GM18909 (cell line): ENCODE results near the gene TMEM115.

Experiments used
- ATAC-seq: cut with Tn5 transposase; IDR thresholded peaks from one replicate; pipeline ENCODE4 v1.9.1; 2021; ENCODE audit warnings: mild to moderate bottlenecking; ENCODE audit not compliant: unreplicated experiment, poor library complexity

Gene TMEM115

DNA sequence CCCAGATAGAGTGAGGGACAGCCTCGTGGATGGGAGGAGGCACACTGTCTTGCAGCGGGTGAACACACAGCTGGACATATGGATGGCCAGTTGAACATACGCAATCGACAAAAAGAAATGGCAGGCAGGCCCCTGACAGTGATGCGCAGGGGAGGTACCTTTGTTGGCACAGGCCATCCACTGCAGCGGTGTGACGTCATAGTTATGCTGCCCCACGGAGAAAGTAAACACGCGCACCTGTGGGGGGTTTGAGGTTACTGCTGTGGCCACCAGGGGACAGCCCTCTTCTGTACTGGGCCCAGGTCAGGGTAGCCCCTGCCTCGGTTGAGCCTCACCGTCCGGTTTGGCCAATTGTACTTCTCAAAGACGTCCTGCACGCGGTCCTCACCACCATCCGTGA lies 19.4 kb upstream of the TMEM115 start:
- no peak for ATAC-seq

- no peak for ATAC-seq
Observed at GRCh38 chr3:50378024-50378423, 18.7 kb upstream of the TMEM115 start.

DNA sequence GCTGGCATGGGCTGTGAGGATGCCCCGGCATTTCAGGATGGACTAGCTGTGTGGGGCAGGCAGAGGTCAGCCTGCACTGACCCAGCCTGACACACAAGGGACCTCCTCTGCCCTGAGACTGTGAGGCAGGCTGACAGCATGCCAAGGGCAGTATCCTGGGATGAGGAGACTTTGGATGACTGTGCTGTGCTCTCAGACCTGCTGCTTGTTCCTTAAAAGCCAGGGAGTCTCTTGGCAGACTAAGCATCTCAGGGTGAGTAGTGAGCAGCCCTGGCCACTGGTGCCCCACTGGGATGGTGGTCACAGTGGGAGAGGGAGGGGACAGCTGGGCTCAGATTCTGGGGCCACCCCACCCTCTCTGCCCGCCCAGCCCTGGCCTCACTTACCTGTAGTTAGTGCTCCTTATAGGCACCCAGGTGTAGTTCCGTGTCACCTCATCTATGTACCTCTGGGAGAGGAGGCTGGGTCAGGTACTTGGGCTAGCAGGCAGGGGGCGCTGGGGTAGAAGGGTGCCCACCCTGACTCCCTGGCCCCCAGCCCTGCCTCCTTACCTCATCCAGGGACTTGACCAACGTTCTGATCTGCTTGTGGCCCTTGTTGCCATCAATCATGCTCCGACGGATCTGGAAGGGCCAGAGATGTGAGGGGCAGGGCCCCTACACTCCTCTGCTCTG lies 16.1 kb upstream of the TMEM115 start:
- no peak for ATAC-seq

DNA sequence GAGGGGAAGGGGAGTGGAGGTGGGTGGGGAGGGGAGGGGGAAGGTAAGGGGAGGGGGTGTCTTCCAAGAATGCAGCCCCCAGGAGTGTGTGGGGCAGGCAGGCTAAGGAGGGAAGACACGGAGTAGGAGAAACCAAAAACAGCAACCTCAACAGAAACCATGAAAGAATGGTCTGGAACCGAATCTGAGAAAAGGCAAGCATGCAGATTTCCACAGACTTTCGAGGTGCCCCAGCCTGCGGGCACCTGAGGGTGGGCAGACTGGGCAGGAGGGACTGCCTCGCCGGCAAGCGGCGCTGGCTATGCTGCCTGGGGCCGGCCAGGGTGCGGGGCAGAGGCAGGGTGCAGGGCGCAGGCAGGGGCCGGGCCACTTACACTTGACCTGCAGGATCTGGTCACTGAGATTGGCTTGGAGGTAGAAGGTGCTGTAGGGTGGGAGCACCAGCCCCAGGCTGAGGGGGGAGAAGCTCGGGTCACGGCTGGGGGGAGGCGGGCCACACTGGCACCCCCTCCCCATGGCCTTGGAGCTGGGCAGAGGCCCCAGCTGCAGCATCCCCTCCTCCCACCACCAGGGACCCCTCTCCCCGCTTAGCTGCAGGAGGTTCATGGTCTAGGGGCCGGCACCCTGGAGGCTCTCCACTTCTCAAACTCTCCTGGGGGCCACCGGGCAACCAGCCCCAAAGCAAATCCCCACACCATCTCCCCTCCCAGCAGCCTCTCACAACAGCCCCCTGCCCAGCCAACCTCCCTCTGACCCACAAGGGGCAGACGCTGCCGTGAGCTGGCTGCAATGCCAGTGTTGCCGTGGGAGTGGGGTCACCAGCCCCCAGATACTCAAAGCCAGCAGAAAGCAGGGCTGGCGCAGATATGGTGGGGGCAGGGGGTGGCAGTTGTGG lies 15.3 kb upstream of the TMEM115 start:
- ATAC-seq, result no peak

DNA sequence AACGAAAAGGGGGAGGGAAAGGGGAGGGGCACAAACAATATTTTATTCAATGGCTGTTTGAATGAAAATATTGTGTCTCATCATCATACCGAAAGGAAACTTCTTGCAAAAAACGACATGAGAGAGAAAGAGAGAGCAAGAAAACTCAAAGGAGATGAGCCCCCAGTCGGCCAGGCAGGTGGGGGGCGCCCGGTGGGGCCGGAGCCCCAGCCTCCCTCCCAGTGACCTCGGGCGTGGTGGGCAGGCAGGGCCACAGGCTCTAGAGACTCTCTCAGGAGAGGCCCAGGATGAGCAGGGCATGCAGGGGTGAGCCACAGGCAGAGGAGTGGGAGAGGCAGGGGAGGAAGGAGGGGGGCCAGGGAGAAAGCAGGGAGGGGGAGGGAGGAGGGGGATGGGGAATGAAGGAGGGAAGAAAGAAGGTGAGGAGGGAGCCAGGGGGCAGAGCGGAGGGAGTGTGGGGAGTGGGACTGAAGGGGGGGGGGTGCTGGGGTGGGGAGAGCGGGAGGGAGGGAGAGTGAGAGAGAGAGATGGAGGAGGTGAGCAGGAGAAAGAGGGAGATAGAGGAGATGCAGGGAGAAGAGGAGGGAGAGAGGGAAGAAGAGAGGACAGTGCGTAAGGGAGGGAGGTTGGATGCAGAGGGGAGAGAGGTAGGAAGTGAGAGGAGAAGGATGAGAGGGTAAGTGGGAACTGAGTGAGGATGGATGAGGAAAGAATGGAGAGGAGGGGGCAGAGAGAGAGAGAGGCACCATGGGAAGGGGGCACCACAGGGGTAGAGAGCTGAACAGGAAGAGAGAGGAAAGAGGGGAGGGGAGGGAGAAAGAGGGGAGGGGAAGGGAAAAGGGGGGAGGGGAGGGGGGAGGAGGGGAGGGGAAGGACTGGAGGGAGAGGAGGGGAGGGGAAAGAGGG lies 14.1 kb upstream of the TMEM115 start:
- ATAC-seq, result no peak

GRCh38 chr3:50372349-50372748 lies 13.0 kb upstream of the TMEM115 start:
- no peak for ATAC-seq

DNA sequence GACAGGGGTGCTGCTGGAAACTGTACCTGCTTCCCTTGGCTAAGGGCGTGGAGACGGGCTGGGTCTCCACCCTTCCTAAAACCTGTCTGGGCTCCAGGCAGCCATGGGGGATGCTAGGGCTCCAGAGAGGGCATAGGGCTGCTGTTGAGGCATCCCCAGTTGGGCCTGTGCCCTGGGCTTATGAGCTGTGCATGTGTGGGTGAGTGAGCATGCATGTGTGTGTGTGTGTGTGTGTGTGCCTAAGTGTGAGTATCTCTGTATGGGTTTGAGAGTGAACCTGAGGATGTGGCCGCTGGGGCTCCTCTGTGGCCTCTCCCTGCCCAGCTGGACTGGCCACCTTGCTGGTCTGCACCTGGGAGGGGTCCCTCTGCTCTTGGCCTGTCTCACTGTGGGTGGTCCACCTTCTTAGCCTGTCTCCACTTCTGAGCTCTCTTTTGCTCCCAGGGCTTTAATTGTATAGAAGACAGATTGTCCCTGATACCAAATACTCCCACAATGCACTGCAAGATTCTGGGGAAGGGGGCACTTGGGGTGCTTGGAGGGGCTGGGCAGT lies 11.9 kb upstream of the TMEM115 start:
- ATAC-seq, result no peak

GRCh38 chr3:50370594-50370993 lies 11.3 kb upstream of the TMEM115 start:
- no peak for ATAC-seq

DNA sequence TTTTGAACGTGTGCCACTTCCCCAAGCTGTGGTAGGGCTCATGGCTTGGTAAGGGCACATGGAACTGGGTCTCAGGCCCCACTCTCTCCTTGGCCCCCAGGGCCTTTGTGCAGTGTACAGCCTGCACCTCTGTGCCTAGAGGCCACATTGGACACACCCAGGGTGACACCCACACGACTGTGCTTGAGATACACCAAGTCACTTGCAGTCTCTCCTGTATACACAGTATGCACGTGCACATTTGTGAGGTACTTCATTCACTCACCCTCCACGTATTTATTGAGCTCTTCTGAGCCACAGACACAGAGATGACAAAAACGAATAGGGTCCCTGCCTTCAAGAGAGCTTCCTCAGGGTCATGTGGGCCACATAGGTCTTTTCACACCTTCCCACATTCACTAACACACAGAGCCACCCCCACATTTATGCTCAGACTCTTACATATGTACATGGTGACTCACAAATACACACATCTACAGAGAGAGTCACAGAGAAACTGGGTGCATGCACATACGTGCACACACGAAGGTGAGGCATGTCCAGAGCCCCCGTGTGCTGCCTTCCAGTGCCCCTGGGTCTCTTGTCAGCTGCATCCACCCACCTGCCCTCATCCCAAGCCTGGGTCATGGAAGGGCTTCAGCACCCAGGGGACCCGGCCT lies 9.8 kb upstream of the TMEM115 start:
- ATAC-seq, result no peak

- ATAC-seq, result no peak
Observed at GRCh38 chr3:50365842-50366220, 6.5 kb upstream of the TMEM115 start.

DNA sequence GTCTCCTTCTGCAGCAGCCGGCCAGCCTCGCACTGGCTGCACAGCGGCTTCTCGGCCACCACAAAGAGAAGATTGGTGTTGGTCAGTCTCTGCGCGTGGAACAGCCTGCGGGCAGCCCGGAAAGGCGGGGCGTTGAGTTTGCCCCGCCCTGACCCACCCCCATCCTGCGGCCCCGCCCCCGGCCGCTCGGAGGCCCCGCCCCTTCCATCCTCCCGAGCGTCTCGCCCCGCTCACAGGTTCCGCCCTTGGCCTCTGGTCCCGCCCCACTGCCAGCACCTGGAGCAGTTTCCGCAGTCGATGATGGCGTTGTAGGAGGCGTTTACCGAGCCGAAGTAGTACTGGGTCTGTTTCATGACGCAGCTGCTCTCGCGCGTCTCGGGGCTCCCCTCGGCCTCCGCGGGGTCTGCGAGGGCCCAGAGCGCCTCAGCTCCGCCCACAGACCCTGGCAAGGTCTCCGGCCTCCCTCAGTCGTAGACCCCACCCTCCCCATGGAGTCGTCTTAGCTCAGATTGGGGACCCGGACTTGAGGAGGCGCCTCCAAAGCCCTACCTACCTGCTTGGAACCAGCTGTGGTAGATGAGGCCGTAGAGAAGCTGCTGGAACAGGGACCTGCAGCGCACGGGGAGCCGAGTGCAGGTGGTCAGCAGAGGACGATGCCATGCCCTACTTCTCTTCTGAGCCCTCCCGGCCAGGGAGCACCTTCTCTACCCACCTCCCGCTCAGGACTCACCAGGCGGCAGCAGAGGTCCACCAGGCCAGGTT lies 5.9 kb upstream of the TMEM115 start:
- ATAC-seq, result peak; percentile 86

DNA sequence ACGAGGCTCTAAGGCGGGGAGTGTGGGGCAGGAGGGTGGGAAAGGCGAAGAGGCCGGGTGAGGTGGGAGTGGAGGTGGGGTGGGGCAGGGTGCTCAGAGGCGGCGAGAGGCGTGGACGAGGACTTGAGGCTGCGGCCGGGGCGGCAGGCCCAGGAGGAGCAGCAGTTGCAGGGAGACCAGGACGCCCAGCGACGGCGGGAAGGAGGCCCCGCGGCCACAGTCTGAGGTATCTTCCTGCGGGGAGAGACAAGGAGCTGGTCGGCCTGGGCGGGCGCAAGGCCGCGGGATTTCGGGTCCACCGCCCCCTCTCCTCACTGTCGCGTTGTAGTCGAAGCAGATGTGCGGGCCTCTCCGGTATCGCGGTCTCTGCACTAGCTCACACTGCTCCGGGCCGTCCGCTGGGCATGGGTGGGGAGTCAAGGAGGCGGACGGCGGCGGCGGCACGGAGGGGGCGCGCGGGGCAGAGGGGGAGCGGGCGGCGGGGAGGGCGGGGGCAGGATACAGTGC lies 5.3 kb upstream of the TMEM115 start:
- ATAC-seq, result no peak

DNA sequence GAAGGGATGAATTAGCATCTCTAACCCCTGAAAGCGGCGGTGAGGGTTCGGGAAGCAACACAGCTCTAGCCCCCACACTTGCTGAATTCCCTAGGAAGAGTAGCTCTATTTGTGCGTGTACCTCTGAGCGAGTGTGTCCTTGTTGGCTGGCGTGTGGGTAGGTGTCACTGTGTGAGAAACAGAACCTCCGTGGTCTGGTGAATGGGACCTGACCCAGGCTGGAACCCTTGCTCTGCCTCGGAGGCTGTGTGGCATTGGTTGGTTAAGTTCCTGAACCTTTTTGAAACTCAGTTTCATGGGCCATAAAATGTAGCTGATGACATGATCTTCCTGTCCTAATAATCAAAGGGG lies 414 bp upstream of the TMEM115 start:
- peak; percentile 19 for ATAC-seq

DNA sequence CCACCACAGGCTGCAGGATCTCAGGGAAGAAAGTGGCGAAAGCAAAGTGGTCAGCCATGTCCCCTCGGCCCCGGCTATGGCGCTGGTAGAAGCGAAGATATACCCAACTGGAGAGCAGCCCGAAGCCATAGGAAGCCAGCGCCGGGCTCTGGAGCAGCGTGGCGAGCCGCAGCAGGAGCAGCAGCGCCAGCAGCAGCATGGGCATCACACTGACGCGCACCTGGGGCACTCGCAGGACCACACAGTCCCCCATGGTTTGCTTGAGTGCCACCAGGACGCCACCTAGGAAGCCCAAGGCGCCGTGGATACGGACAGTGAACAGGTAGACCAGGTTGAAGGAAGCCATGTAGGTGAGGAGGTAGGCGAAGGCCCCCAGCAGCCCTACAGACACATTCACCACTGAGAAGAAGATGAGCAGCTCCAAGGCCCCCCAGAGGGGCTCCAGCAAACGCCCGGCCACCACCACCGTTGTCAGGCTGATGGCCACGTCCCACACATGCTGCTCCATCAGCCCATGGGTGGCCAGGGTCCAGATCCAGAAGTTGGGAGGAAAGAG lies 888 bp downstream of the TMEM115 start:
- ATAC-seq, result no peak

- no peak for ATAC-seq
Observed at GRCh38 chr3:50357481-50357880, 1.8 kb downstream of the TMEM115 start.

DNA sequence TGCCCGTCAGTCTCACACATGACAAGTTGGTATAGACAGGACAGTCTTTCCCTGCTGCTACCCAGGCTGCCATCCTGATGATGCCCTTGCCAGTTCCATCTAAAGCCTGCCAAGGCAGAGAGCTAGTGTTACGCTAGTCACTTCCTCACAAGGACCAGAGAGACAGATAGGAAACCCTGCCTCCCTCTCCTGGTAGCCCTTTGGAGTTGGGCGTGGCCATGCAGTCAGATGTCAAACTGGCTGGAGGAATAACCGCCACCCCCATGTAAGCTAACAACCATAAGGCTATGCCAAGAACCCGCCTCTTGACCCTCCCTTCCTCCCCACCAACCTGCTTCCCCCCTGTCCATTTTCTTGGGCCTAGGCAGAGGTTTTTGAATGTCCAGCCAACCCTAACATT lies 2.8 kb downstream of the TMEM115 start:
- no peak for ATAC-seq

GRCh38 chr3:50355829-50356552 lies 3.3 kb downstream of the TMEM115 start:
- ATAC-seq, result no peak

GRCh38 chr3:50354850-50355249 lies 4.5 kb downstream of the TMEM115 start:
- ATAC-seq, result no peak
